Measurements from ENCODE around the gene CAMTA1. TPM values are rescaled to one million over a fixed set of nuclear protein-coding genes. Genes with fewer than 3 reads are reported as not detected.
A peak's percentile ranks its signal among the peaks of the same experiment; 100 is the strongest.

Gene CAMTA1
- polyA plus RNA-seq, 4 donors, result 89.3 to 98.2 (median 92.9) TPM

DNA sequence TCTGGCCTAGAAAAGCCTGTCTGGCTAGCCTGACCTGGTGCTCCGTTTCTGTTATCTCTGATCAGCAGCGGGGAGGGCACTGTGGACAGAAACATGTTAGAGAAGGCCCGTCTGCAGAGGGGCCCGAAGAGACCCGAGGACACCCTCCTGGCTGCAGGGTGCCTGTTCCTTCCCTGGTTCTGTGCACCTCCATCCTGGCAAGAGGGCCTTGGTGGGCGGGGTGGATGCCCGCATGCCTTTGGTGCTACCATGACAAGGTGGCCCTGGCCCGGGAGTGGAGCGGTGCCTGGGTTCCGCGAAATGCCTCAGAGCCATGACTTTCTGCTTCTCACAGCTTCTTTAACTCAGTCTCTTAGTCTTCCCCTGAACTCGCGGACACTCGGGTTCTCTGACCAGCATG, 233.6 kb downstream of the CAMTA1 start:
- DNase-seq (ENCODE audit: low read depth in 4 of 4, low spot score in 3 of 4), result no peak

DNA sequence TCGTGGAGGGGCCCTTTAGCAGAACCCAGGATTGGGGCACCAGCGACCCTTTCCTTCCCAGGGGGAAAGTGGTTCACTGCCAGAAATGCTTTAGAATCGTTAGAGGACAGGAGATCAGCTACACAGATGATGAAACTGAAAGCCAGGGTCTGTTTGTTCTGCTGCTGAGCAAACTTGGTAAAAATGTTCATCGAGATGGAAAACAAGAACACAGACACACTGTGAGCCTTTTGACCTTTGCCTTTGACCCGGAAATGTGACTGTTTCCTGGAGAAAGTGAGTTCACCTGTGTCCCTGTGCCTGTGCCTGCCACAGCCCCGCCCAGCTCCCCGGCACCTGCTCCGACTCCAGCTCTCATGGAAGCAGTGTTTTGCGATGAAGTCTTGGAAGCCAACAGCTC, 234.3 kb downstream of the CAMTA1 start:
- DNase-seq (ENCODE audit: low read depth in 4 of 4, low spot score in 3 of 4), result no peak

DNA sequence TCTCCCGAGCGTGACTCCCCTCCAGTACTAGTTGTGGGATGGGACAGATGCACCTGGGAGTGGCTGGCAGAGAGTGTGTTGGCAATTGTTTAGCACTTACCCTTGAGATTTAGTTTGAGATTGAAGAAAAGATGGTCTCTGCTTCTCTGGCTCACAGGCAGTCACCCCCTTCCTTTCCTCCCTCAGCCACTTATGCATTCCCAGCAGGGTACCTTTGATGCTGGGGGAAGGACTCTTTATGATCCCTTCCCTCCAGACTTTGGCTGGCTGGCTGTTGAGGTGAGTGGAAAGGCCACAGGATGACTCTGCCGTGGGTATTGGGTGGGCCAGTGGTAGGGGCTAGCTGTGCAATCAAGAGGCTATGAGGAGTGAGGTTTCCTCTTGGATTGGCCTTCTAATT, 236.8 kb downstream of the CAMTA1 start:
- DNase-seq (ENCODE audit: low read depth in 4 of 4, low spot score in 3 of 4), result no peak

DNA sequence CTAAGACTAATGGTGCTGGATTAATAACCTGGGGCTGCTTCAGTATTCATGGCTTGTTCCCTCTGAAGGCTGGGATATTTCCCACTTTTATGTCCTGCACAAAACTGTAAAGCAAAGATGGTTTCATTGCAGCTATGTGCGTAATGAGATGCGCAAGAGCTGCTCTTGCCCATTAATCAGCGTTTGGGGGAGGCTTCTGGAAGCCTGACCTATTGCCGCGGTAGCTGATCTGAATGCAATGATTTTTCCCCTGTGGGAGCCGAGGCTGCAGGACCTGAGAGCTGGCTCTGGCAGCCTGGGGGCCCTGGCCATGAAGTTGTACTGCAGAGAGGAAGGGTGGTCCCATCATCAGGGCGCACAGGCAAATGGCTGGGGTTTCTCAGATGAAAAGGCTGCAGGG, 239.8 kb downstream of the CAMTA1 start:
- no peak for DNase-seq (ENCODE audit: low read depth in 4 of 4, low spot score in 3 of 4)

DNA sequence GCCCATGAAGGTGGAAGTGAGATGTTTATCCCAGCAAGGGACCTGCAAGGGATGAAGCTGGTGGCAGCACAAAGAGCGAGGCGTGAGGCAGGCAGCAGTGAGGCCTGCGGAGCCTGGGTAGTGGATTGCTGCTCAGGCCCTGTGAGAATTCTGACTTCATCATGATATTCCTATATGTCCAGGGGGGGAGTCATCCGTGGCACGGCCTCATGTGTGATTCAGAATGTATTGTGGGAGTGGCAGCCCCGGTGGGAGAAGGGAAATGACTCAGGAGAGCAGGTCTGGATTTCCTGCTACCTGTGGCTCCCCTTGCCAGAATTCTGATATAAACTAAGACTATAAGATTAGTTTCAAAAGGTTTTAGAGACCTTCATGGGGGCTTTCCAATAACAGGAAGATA, 240.9 kb downstream of the CAMTA1 start:
- no peak for DNase-seq (ENCODE audit: low read depth in 4 of 4, low spot score in 3 of 4)

DNA sequence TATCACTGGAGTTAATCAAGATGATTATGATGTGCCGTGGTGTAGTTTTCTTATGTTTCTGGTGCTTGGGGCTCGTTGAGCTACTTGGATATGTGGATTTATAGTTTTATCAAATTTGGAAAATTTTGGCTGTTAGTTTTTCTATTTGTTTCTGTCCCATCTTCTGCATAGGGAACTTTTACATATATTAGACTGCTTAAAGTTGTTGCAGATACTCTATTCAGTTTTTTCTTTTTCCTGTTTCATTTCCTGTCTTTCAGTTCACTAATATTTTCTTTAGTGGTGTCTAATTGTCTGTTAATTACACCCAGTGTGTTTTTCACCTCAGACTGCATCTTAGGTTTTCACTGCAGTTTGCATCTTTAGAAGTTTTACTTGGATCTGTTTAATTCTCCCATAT, 247.7 kb downstream of the CAMTA1 start:
- DNase-seq (ENCODE audit: low read depth in 4 of 4, low spot score in 3 of 4), result no peak

DNA sequence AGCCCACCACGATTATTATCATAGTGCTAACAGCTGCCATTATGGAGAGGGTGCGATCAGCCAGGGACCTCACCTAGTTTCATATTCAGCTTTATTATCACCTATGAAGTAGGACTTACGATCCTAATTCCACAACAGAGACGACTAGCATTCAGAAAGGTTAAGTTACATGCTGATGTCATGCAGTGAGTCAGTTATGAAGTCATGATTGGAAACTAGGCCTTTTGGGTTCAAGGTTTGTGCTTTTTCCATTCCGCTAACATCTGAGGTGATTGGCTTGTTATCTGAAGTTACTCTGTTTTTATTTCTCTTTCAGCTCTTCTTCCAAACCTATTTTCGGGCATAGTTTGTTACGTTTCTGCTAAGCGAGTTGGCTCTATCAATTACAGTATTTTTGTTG, 251.1 kb downstream of the CAMTA1 start:
- no peak for DNase-seq (ENCODE audit: low read depth in 4 of 4, low spot score in 3 of 4)

DNA sequence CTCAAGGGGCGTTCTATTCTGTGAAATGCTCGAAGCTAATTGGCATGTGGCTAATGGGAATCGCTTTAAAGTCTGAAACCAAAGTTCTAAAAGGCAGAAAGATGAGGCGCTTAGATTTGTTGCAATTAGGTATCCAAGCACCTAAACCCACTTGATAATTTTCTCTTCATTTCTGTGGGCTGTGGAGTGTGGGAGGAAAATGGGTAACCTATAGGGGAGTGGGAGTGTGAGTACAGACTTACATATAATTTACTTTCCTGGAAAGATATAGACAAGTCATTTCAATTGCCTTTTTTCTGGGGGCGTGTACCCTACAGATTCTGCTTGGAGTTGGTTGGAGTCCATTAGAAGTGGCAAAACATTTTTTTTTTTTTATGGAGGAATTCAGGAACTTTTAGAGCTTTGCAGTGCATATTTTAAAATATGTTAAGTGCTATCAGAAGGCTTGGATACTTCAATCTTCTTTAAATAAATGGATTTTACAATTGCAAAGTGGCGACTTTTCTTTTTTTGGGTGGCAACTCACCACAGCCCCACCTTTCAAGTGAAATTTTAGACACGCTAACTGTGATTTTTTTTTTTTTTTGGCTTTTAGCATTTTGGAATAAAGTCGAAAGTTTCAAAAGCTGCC, 254.5 kb downstream of the CAMTA1 start:
- no peak for DNase-seq (ENCODE audit: low read depth in 4 of 4, low spot score in 3 of 4)

DNA sequence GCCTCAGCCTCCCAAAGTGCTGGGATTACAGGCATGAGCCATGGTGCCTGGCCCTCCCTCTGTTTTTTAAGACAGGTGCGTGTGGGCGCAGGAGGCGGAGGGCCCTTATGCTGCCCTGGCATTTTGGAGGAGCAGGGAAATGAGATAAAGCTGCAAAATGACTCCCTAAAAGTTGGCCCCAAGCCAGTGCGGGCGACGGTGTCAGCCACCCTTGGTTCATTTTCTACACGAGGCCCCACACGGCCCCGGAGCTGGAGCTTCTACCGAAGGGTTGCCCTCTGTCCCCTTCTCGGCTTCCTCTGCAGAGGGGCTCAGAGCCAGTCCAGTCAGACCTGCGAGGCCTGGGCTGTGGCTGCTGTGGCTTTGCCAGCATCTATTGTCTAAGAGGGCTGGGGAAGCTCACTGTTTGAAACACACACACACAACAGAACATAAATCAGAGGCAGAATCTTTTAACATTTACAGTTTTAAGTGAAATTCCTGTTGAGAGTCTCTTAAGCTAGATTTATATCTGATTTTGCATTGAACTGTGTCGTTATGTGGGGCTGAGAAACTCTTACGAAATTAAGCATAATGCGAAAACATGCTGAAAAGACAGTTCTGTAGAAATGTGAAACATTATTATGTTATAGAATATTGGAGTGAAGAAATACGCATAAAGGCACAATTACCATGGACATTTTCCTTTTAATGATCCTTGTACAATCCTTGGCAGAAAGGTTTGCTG, 255.9 kb downstream of the CAMTA1 start:
- no peak for DNase-seq (ENCODE audit: low read depth in 4 of 4, low spot score in 3 of 4)

DNA sequence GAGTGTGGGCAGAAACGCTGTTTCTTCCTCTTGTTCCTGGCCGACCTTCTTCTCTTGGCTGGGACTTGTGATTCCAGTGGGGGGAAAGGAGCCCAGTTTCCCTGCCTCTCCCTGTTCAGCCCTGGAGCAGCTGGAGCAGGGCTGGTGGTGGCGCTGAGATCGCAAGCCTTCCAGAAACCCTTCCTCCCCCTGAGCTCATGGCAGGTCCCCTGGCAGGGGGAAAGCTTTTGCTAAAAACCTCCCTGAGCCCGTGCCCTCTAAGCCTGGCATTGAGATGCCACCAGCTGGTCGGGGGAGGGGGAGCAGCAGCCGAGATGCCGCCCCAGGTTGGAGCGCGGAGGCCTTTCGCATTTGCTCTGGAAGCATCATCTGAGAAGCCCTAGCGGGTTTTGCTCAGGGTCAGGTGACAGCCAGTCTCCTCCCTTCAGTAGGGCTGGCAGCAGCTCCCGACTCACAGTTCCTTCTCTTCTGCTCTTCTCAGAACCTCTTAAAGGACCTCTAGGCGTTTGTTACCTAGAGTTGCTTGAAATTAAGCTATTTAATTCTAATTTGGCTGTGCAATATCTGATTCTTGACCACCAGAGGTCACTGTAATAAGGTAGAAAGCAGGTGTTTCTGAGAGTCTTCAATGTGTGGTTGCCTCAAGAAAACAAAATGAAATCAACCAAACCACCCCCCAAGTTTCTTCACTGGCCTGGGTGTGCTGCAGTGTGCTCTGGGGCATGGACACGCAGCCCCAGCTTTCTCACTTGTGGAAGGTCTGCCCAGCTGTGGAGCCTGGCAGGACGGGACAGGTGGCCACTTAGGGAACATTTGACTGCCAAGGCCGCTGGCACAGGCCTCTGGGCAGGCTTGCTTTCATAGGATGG, 257.3 kb downstream of the CAMTA1 start:
- peak in 3 of 4 donors; percentile 12 to 28 (median 27) for DNase-seq (ENCODE audit: low read depth in 4 of 4, low spot score in 3 of 4)

DNA sequence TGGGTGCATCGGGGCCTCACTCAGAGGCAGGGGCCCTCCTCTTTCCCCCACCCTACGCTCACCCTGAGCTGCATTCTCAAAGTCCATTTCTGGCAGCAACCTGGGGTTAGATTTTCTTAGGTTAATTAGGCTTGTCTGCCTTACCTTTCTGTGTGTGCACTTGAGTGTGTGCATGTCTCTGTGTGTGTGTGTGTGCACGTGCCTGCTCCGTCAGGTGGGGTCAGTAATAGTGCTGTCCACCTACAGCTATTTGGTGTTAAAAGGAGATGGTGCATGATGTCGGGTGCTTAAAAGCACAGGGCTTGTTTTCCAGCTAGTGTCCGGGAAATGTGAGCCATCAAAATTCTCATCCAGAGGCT, 257.9 kb downstream of the CAMTA1 start:
- DNase-seq (ENCODE audit: low read depth in 4 of 4, low spot score in 3 of 4), result no peak

DNA sequence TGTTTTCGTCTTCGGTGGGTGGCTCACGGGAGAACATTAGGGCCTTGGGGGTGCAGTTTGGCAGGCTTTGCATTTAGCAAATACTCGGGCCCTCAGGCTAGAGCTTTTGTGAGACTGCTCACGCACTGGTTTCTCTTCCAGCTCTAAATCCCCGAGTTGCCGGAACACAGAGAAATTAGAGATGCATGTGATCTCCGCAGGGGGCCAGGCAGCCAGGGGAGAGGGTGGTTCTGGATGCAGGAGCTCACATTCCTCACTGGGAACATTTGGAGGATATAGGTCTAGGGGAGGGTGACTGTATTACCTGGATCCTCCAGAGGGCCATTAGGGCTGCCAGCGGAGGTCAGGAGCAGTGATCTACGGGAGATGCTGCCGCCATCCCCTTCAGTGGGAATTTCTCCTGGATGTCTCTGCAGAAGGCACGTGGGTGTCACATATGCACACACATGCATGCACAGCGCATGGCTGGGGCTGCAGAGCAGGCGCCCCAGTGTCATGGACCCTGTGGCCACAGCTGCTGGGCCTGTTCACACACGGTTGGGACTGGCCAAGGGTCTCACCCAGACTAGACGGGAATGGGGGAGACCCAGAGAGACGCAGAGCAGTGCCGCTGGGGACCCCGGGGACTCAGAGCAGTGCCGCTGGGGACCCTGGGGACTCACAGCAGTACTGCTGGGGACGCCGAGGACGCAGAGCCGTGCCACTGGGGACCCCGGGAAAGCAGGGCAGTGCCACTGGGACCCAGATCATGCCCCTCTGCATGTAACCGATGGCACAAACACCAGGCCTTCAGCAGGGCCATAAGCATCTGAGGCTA, 258.7 kb downstream of the CAMTA1 start:
- no peak for DNase-seq (ENCODE audit: low read depth in 4 of 4, low spot score in 3 of 4)

DNA sequence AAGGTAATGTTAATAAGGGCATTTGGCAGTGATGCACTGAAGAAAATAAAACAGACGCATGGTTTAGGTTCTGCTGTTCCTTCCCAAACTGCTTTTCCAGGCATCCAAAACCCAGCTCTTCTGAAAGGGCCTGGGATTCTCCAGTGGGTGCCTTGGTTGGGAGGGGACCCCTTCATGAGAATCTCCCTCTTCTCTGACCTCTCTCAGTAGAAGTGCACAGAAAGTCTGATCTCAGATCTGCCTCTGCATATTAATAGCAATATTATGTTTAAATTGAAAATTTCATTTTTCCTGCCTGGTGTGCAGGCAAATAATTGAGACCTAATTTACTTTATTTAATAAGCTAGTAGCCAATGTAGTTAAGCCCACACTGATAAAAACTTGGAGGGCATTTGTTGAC, 260.6 kb downstream of the CAMTA1 start:
- DNase-seq (ENCODE audit: low read depth in 4 of 4, low spot score in 3 of 4), result no peak

DNA sequence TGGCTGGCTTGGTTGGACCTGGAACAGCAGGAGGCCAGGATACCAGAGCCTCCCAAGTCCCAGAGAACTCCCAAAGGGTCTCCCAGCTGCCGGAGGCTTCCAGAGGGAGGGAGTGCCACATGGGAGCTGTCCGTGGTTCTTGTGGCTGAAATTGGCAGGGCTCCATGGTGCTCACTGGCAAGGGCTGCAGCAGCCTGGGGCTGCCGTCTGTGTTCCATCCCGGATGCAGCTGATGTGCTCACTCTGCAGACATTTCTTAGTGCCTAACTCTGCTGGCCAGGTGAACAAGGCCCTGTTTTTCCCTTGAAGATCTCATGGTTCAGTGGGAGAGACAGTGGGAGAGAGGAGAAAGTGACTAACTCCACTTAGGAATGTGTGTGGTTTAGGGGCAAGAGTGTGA, 261.1 kb downstream of the CAMTA1 start:
- DNase-seq (ENCODE audit: low read depth in 4 of 4, low spot score in 3 of 4), result peak; percentile 43 to 61 (median 54)

DNA sequence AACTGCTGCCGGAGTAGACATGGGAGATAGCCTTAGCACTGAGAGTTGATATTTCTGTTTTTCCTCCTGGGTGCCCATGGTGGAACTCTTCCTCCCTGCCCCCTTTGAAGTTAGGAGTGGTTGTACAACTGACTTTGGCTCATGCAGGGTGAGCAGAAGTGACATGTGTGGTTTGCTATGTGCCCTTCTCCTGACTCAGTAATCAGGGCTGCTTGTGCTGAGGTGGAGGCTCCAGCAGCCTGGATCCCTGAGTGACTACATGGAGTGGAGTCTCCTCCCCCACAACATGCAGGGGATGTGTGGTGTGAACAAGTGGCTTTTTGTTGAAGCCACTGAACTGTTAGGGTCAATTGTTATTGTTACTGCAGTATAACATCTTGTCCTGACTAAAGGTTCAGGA, 261.6 kb downstream of the CAMTA1 start:
- no peak for DNase-seq (ENCODE audit: low read depth in 4 of 4, low spot score in 3 of 4)

DNA sequence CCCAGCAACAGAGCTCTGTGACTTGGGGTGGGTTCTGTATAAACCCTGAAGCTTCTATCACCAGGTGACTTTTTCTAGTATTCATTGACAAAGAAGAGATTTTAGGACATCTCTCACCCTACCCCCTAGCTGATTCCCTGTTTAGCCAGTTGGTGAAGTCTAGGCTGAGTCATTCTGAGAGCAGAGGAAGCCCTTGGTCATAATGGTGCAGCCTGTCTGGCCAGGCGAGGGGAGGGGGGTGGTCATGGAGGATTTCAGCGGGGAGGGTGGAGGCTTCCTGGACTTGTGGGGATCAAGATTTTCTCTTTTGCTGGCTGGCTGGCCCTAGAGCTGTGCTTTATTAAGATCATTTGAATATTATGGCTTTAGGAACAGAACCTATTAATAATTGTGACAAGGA, 262.6 kb downstream of the CAMTA1 start:
- no peak for DNase-seq (ENCODE audit: low read depth in 4 of 4, low spot score in 3 of 4)

DNA sequence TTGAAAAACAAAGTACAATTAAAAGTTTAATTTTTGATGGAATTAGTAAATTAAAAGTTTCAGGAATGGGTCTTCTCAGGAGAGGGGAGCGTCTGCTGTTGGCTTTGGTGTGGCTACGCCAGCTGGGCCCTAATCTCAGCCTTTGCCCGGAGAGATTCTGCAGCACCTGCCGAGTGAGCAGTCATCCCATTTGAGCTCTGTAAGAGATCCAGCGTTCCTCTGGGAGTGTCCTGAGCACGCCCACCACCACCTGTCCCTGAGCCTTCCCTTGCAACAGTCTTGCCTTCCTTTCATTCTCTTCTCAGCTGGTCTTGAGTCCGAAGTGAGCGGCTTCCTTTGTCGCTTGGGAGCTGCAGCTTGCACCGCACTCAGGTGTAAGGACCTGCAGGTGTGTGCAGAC, 263.1 kb downstream of the CAMTA1 start:
- DNase-seq (ENCODE audit: low read depth in 4 of 4, low spot score in 3 of 4), result no peak

DNA sequence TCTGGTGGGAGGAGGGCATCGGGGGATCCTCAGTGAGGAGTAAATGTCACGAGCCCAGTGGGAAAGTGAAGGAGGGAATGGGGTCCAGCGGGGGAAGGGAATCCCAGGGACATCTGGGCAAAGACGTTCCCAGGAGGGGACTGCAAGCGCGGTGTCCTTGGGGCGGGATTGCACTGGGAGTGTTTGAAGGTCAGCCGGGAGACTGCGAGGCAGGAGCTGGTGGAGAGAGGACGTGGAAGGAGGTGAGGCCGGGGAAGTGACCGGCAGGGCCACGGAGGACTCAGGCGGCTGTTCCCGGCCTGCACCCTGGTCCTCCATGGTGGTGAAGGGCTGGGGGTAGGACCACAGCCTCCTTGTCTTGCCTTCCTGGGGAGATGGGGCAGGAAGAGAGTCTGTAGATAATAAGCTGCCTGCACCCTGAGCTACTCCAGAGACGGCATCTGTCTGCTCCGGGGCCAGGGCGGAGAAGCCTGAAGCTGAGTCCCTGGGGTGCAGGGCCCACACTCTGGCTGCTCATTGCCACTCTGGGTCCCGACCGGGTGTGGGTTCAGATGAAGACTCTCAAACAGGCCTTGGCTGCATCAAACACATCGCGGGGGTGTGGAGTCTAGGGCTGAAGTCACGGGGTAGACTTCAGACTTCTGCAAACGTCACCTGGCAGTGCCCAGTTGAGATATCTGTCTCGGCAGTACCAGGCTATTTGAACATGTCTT, 264.8 kb downstream of the CAMTA1 start:
- no peak for DNase-seq (ENCODE audit: low read depth in 4 of 4, low spot score in 3 of 4)

DNA sequence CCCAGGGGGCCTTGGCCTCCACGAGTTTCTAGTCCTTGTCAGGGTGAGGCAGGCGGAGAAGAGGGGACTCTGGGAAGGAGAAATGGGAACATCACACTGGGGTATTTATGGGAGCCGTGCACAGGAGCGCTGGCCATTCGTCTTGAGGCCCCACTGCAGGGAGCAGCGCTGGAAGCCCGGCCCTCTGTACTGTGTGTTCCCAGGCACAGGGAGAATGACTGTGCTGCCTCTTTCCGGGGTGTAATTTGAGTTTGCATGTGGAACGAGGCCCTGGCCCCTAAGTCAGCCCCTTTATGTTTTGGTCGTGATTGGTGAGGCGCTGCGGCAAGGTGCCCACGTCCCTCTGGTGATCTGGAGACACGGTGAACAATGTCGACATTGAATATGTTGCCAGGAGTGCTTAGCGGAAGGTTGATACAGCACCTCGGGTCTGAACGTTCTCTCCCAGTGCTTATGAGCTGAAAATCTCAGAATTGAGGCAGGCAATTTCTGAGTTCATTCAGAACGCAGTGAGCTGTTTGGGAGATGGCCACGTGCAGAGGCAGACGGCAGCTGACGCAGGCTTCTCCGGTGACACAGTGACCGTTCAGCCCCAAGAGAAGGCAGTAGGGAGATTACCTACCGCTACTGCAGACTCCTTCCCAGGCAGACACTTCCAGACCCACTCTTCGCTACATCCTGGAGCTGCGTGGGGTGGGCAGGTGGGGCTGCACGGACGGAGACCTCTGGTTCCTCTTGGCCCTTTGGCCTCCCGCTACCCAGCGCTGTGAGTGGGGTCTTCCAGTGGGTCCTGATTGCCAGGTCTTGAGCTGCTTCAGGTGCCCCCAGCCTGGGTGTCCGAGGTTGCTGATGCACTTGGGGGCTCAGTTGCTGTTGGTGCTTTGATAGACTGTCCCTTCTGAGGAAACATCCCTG, 265.8 kb downstream of the CAMTA1 start:
- DNase-seq (ENCODE audit: low read depth in 4 of 4, low spot score in 3 of 4), result no peak

Measured in right renal pelvis (tissue), 4 donors.